HG02981 (cell line): Measurements from ENCODE around the gene ABHD17C.

ENCODE experiments used
- ATAC-seq: cut with Tn5 transposase; IDR thresholded peaks from one replicate; pipeline ENCODE4 v1.9.1; 2021; ENCODE audit warnings: mild to moderate bottlenecking, moderate library complexity; ENCODE audit not compliant: unreplicated experiment

The ABHD17C gene

GRCh38 chr15:80689294-80689693, 5.8 kb upstream of the ABHD17C start:
- no peak for ATAC-seq

GRCh38 chr15:80689716-80690115, 5.4 kb upstream of the ABHD17C start:
- no peak for ATAC-seq

GRCh38 chr15:80691575-80691974, 3.5 kb upstream of the ABHD17C start:
- ATAC-seq, result no peak

- ATAC-seq, result no peak
Measured at GRCh38 chr15:80693682-80694610, 1.2 kb upstream of the ABHD17C start.

GRCh38 chr15:80694611-80695098, 455 bp upstream of the ABHD17C start:
- ATAC-seq, result peak; percentile 29

- no peak for ATAC-seq
Measured at GRCh38 chr15:80695911-80696661, 976 bp downstream of the ABHD17C start.

GRCh38 chr15:80697075-80697685, 2.1 kb downstream of the ABHD17C start:
- ATAC-seq, result no peak

- no peak for ATAC-seq
Measured at GRCh38 chr15:80698676-80699075, 3.6 kb downstream of the ABHD17C start.

GRCh38 chr15:80699981-80700380, 4.9 kb downstream of the ABHD17C start:
- no peak for ATAC-seq

GRCh38 chr15:80701676-80702311, 6.7 kb downstream of the ABHD17C start:
- no peak for ATAC-seq

GRCh38 chr15:80703081-80703480, 8.0 kb downstream of the ABHD17C start:
- no peak for ATAC-seq

- ATAC-seq, result no peak
Measured at GRCh38 chr15:80703965-80704364, 8.9 kb downstream of the ABHD17C start.

- ATAC-seq, result no peak
Measured at GRCh38 chr15:80706161-80706560, 11.1 kb downstream of the ABHD17C start.

- no peak for ATAC-seq
Measured at GRCh38 chr15:80709542-80709941, 14.4 kb downstream of the ABHD17C start.

GRCh38 chr15:80710635-80711554, 15.8 kb downstream of the ABHD17C start:
- peak; percentile 80 for ATAC-seq

- no peak for ATAC-seq
Measured at GRCh38 chr15:80711886-80712285, 16.8 kb downstream of the ABHD17C start.

GRCh38 chr15:80712956-80713355, 17.8 kb downstream of the ABHD17C start:
- ATAC-seq, result no peak

- no peak for ATAC-seq
Measured at GRCh38 chr15:80721476-80721875, 26.4 kb downstream of the ABHD17C start.

GRCh38 chr15:80722811-80723210, 27.7 kb downstream of the ABHD17C start:
- no peak for ATAC-seq

- ATAC-seq, result no peak
Measured at GRCh38 chr15:80727196-80727595, 32.1 kb downstream of the ABHD17C start.
